OCI-LY3 (cell line): Measurements from ENCODE around the gene SLC35G2.

ENCODE experiments used
- H2AFZ ChIP-seq: fragments of 200-600, 300-600 bp; shearing (Covaris generic); 2 replicates; pipeline ENCODE4 v1.6.0; 2014; ENCODE audit warnings: antibody characterized with exemption, low read depth, low read length
- H3K27ac ChIP-seq: fragments of 200-600, 300-600 bp; sonication (generic); 2 replicates; pipeline ENCODE4 v1.5.1; 2014; ENCODE audit warnings: mild to moderate bottlenecking, low read length, moderate library complexity, mixed read lengths
- H3K27me3 ChIP-seq: fragments of 200-600, 300-600 bp; sonication (generic); 2 replicates; pipeline ENCODE4 v1.6.1; 2014; ENCODE audit warnings: low read depth, low read length, mixed read lengths
- H3K36me3 ChIP-seq: fragments of 200-600, 300-600 bp; sonication (generic); replicated peaks from 2 replicates; pipeline ENCODE3; 2014; ENCODE audit warnings: low read depth, low read length, mixed read lengths
- H3K4me1 ChIP-seq: fragments of 300-600, 200-600 bp; sonication (generic); 2 replicates; pipeline ENCODE4 v1.6.1; 2014; ENCODE audit warnings: low read length, mixed read lengths
- H3K4me2 ChIP-seq: fragments of 200-600, 300-600 bp; sonication (generic); 2 replicates; pipeline ENCODE4 v1.6.1; 2014; ENCODE audit warnings: low read length, mixed read lengths
- H3K4me3 ChIP-seq: fragments of 300-600, 200-600 bp; sonication (generic); 2 replicates; pipeline ENCODE4 v1.5.1; 2014; ENCODE audit warnings: antibody characterized with exemption, mild to moderate bottlenecking, low read length, moderate library complexity
- H3K79me2 ChIP-seq: fragments of 300-600, 200-600 bp; shearing (Covaris generic); 2 replicates; pipeline ENCODE4 v1.6.1; 2014; ENCODE audit warnings: mild to moderate bottlenecking, low read length, mixed read lengths
- H3K9ac ChIP-seq: fragments of 300-600, 200-600 bp; shearing (Covaris generic); 2 replicates; pipeline ENCODE4 v1.6.0; 2014; ENCODE audit warnings: mild to moderate bottlenecking, low read length, moderate library complexity
- H3K9me3 ChIP-seq: fragments of 200-600, 300-600 bp; shearing (Covaris generic); 2 replicates; pipeline ENCODE4 v1.6.1; 2014; ENCODE audit warnings: low read length, mixed read lengths; ENCODE audit not compliant: insufficient read depth
- H4K20me1 ChIP-seq: fragments of 200-600, 300-600 bp; sonication (generic); 2 replicates; pipeline ENCODE4 v1.6.1; 2016; ENCODE audit warnings: low read length, mixed read lengths; ENCODE audit not compliant: insufficient read depth
- EZH2phosphoT487 ChIP-seq: fragments of 200-600 bp; shearing (Covaris generic); IDR thresholded peaks from 2 replicates; pipeline ENCODE4 v1.6.1; 2018; ENCODE audit warnings: antibody characterized with exemption, mixed run types, low read depth
- TF ChIP-seq, protein P1 (sequence below): fragments of 200-600, 300-600 bp; sonication (generic); IDR thresholded peaks from 2 replicates; pipeline ENCODE4 v1.5.1; 2014; ENCODE audit warnings: antibody characterized with exemption, low read length, low read depth

Gene SLC35G2

DNA sequence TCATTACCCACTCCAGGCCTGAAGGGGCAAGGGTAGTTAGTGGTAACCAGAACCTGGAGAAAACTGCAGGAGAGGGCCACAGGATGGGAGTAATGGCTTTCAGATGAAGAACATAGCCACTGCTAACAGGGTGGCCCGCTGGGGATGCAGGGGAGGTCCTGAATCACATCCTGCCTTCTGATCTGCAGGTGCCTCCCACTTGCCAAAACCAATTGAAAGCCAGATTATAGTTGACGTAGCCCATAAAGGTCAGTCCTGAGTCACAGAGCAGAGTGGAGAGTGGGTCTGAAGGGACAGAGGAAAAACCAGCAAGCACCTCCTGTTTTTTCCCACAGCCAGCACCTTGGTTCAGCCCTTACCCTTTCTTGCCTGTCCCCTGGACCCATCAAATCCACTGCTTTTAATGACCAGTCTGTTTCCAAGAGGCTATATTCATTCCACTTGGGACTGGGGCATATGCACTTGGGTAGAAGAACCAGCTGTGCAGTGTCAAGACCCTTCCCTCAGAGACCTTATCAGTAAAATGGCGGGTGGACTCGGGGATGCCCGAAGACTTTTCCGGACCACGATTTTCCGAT is 646 bp upstream of the SLC35G2 start:
- Histone ChIP-seq H3K79me2 (0 out of 2 replicates have a peak, but pooled peaks cover 3% of the 10 kb centered on the region), H3K27ac (no peak overlapping the region), H3K36me3 (no peaks in the 10 kb centered on the region), H3K4me3 (peak overlapping the region; percentile 80), H2AFZ (peak overlapping the region; percentile 89), H4K20me1 (no peaks in the 10 kb centered on the region), H3K27me3 (peaks cover 10% of the 10 kb centered on the region), H3K4me2 (peak overlapping the region; percentile 72), H3K9ac (peak overlapping the region; percentile 65), H3K4me1 (peaks cover 10% of the 10 kb centered on the region; the same call in 1 of the 2 replicates), H3K9me3 (no peaks in the 10 kb centered on the region)
- TF ChIP-seq, protein P1, sequence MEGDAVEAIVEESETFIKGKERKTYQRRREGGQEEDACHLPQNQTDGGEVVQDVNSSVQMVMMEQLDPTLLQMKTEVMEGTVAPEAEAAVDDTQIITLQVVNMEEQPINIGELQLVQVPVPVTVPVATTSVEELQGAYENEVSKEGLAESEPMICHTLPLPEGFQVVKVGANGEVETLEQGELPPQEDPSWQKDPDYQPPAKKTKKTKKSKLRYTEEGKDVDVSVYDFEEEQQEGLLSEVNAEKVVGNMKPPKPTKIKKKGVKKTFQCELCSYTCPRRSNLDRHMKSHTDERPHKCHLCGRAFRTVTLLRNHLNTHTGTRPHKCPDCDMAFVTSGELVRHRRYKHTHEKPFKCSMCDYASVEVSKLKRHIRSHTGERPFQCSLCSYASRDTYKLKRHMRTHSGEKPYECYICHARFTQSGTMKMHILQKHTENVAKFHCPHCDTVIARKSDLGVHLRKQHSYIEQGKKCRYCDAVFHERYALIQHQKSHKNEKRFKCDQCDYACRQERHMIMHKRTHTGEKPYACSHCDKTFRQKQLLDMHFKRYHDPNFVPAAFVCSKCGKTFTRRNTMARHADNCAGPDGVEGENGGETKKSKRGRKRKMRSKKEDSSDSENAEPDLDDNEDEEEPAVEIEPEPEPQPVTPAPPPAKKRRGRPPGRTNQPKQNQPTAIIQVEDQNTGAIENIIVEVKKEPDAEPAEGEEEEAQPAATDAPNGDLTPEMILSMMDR, result no peak
- no peak for TF ChIP-seq EZH2phosphoT487

DNA sequence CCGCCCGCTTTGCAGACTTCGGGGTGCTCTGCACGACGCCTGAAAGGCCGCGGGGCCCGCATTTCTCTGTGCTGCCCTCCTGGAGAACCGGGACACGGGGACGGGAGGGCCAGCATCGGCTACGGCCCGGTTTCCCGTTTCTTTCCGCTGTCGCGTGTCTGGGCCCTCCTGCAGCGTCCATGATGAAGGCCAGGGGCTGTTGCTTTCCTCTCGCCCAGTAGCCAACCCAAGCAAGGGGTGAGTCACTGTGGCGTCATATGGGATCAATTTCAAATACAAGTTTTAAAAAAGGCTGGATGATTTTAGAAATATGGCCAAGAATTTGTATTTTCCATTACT is 435 bp downstream of the SLC35G2 start:
- peaks cover 10% of the 10 kb centered on the region for H3K27me3 ChIP-seq
- no peaks in the 10 kb centered on the region for H4K20me1 ChIP-seq
- peak overlapping the region; percentile 72 for H3K4me2 ChIP-seq
- H3K36me3 ChIP-seq, result no peaks in the 10 kb centered on the region
- peak overlapping the region; percentile 89 for H2AFZ ChIP-seq
- no peaks in the 10 kb centered on the region for H3K9me3 ChIP-seq
- peaks cover 10% of the 10 kb centered on the region; the same call in 1 of the 2 replicates for H3K4me1 ChIP-seq
- H3K27ac ChIP-seq, result no peak overlapping the region
- peak overlapping the region; percentile 80 for H3K4me3 ChIP-seq
- TF ChIP-seq EZH2phosphoT487, result no peak
- TF ChIP-seq, protein P1, result no peak
- peak overlapping the region; percentile 65 for H3K9ac ChIP-seq
- H3K79me2 ChIP-seq, result 0 out of 2 replicates have a peak, but pooled peaks cover 3% of the 10 kb centered on the region

DNA sequence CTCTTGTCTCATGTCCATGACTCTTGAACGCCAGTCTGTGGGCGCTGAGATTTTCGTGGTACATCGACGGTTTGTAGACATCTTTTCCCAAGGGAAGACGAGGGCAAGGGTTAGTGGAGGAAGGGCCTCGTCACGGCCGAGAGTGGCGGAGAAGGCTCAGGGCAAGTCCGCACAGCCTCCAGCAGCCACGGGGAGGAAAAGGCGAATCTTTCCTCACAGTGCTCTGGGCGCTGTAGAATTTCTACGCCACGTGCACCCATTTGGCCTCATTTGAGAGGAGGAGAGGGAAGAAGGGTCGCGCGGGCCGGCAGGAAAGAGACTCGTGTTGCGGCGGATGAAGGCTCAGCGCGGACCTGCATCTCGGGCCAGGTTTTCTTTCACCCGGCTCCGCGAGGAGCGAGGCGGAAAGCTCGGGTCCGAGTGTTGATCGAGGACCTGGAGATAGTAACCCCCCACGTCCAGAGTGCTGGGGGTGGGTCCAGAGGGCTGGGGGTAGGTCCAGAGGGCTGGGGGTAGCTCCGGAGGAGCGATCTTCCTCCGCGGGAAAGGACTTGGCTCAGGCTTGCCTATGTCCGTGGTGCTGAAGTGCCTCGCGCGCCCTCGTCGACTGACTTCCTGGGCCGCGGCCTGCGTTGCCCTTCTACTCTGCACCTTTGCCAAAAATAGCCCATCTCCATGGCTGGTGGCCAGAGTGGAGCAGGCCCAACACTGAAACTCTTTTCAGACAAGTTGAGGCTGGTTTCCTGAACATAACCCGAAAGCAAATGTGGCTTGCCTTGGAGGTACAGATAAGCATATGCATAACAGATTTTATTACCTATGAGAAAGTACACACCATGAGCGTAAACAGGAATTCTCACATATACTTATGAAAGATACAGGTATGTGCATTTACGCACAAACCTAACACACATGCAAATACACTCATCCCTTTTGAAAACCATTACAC is 1.1 kb downstream of the SLC35G2 start:
- H3K9me3 ChIP-seq, result no peaks in the 10 kb centered on the region
- H3K79me2 ChIP-seq, result 0 out of 2 replicates have a peak, but pooled peaks cover 3% of the 10 kb centered on the region
- H3K4me1 ChIP-seq, result peaks cover 10% of the 10 kb centered on the region; the same call in 1 of the 2 replicates
- H3K4me3 ChIP-seq, result peak overlapping the region; percentile 80
- H3K36me3 ChIP-seq, result no peaks in the 10 kb centered on the region
- H3K27me3 ChIP-seq, result peaks cover 10% of the 10 kb centered on the region
- H4K20me1 ChIP-seq, result no peaks in the 10 kb centered on the region
- TF ChIP-seq, protein P1, result no peak
- no peak for TF ChIP-seq EZH2phosphoT487
- peak overlapping the region; percentile 89 for H2AFZ ChIP-seq
- H3K4me2 ChIP-seq, result peak overlapping the region; percentile 72
- H3K27ac ChIP-seq, result no peak overlapping the region
- H3K9ac ChIP-seq, result peak overlapping the region; percentile 65

DNA sequence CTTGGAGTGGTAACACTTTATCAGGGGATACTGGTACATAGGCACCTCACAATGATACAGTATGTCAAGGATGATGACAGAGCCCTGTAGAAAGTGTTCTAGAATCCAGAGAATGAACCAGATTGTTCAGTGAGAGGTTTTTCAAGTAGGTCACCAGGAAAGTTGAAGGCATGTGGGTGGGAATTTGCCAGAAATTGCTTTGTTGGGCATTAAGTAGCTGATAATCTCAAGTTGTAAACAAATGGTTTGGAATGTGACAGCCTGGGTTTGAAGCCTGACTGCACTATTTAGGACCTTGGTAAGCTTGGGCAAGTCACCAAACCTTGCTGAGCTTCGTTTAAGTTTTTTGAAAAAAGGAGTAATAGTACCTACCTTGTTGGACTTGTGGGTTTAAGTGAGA is 12.5 kb downstream of the SLC35G2 start:
- H3K9ac ChIP-seq, result no peak overlapping the region
- no peaks in the 10 kb centered on the region for H3K79me2 ChIP-seq
- no peaks in the 10 kb centered on the region for H3K36me3 ChIP-seq
- H3K4me3 ChIP-seq, result no peak overlapping the region
- H2AFZ ChIP-seq, result no peak overlapping the region
- H3K27ac ChIP-seq, result no peak overlapping the region
- no peaks in the 10 kb centered on the region for H3K27me3 ChIP-seq
- H3K4me2 ChIP-seq, result no peak overlapping the region
- no peaks in the 10 kb centered on the region for H4K20me1 ChIP-seq
- H3K9me3 ChIP-seq, result no peaks in the 10 kb centered on the region
- H3K4me1 ChIP-seq, result no peaks in the 10 kb centered on the region
- TF ChIP-seq, protein P1, result no peak
- TF ChIP-seq EZH2phosphoT487, result no peak
